Measurements from ENCODE around the gene TMEM273. TPM values are rescaled to one million over a fixed set of nuclear protein-coding genes. Genes with fewer than 3 reads are reported as not detected.

Gene TMEM273
- polyA plus RNA-seq, 1 donor (not counting 4 experiments of a cell fraction or from before 2014, with no cell fraction given): not detected

GRCh38 chr10:49220031-49220430, 31.8 kb upstream of the TMEM273 start:
- Histone ChIP-seq H3K27me3 (ENCODE audit: control insufficient read depth, extremely low read depth, insufficient read depth, low read length) (peaks cover 3% of the 10 kb centered on the region), H4K20me1 (ENCODE audit: control insufficient read depth, extremely low read depth, insufficient read depth, low read length) (no peaks in the 10 kb centered on the region), H3K9me3 (ENCODE audit: control insufficient read depth, low read depth, low read length) (no peaks in the 10 kb centered on the region), H2AFZ (ENCODE audit: control insufficient read depth, low read length) (no peak overlapping the region), H3K27ac (ENCODE audit: control insufficient read depth, insufficient read depth, low read length) (no peak overlapping the region), H3K36me3 (ENCODE audit: control insufficient read depth in 2 of 2, extremely low read depth in 1 of 2, insufficient read depth in 2 of 2, low read length in 2 of 2) (no peaks in the 10 kb centered on the region), H3K9me1 (ENCODE audit: control insufficient read depth, extremely low read depth, insufficient read depth, low read length) (no peaks in the 10 kb centered on the region), H3K4me3 (ENCODE audit: control insufficient read depth in 2 of 3, extremely low read depth in 1 of 3, insufficient read depth in 2 of 3, low read depth in 1 of 3, low read length in 3 of 3) (no peak overlapping the region), H3K79me2 (ENCODE audit: control insufficient read depth, insufficient read depth, low read length) (no peaks in the 10 kb centered on the region), H3K4me1 (ENCODE audit: control insufficient read depth, extremely low read depth, insufficient read depth, low read length) (no peaks in the 10 kb centered on the region), H3K4me2 (ENCODE audit: control insufficient read depth, extremely low read depth, insufficient read depth, low read depth, low read length) (no peak overlapping the region), H3K9ac (ENCODE audit: control insufficient read depth, extremely low read depth, insufficient read depth, low read length) (no peak overlapping the region)
- dilution Hi-C loops (cut with MboI; ENCODE audit: extremely low pct_ligation_motif_present, low sequenced_read_pairs): no loop called here
- TF ChIP-seq CTCF (optimal IDR thresholded peaks at IDR 0.05 in 1 of 3, IDR thresholded peaks at IDR 0.05 in 1 of 3, conservative IDR thresholded peaks at IDR 0.05 in 1 of 3; ENCODE audit: extremely low read depth in 1 of 3, insufficient read depth in 2 of 3, low read length in 3 of 3): no peak
- no peak for TF ChIP-seq EZH2 (IDR thresholded peaks at IDR 0.05; ENCODE audit: low read length)
- FAIRE-seq (no peak), DNase-seq (ENCODE audit: low read depth, low spot score) (no peak)

- no peak overlapping the region for H3K9ac ChIP-seq (ENCODE audit: control insufficient read depth, extremely low read depth, insufficient read depth, low read length)
- no peak overlapping the region for H3K27ac ChIP-seq (ENCODE audit: control insufficient read depth, insufficient read depth, low read length)
- no peaks in the 10 kb centered on the region for H4K20me1 ChIP-seq (ENCODE audit: control insufficient read depth, extremely low read depth, insufficient read depth, low read length)
- no peaks in the 10 kb centered on the region for H3K36me3 ChIP-seq (ENCODE audit: control insufficient read depth in 2 of 2, extremely low read depth in 1 of 2, insufficient read depth in 2 of 2, low read length in 2 of 2)
- no peaks in the 10 kb centered on the region for H3K9me3 ChIP-seq (ENCODE audit: control insufficient read depth, low read depth, low read length)
- H2AFZ ChIP-seq (ENCODE audit: control insufficient read depth, low read length): no peak overlapping the region
- peaks cover 3% of the 10 kb centered on the region for H3K27me3 ChIP-seq (ENCODE audit: control insufficient read depth, extremely low read depth, insufficient read depth, low read length)
- FAIRE-seq: no peak
- no peaks in the 10 kb centered on the region for H3K4me1 ChIP-seq (ENCODE audit: control insufficient read depth, extremely low read depth, insufficient read depth, low read length)
- no peak for TF ChIP-seq EZH2 (IDR thresholded peaks at IDR 0.05; ENCODE audit: low read length)
- no peak for TF ChIP-seq CTCF (optimal IDR thresholded peaks at IDR 0.05 in 1 of 3, IDR thresholded peaks at IDR 0.05 in 1 of 3, conservative IDR thresholded peaks at IDR 0.05 in 1 of 3; ENCODE audit: extremely low read depth in 1 of 3, insufficient read depth in 2 of 3, low read length in 3 of 3)
- dilution Hi-C loops (cut with MboI; ENCODE audit: extremely low pct_ligation_motif_present, low sequenced_read_pairs): no loop called here
- no peak overlapping the region for H3K4me3 ChIP-seq (ENCODE audit: control insufficient read depth in 2 of 3, extremely low read depth in 1 of 3, insufficient read depth in 2 of 3, low read depth in 1 of 3, low read length in 3 of 3)
- DNase-seq (ENCODE audit: low read depth, low spot score): no peak
- no peaks in the 10 kb centered on the region for H3K9me1 ChIP-seq (ENCODE audit: control insufficient read depth, extremely low read depth, insufficient read depth, low read length)
- no peak overlapping the region for H3K4me2 ChIP-seq (ENCODE audit: control insufficient read depth, extremely low read depth, insufficient read depth, low read depth, low read length)
- H3K79me2 ChIP-seq (ENCODE audit: control insufficient read depth, insufficient read depth, low read length): no peaks in the 10 kb centered on the region
Observed at GRCh38 chr10:49219248-49219647, 31.1 kb upstream of the TMEM273 start.

Data from keratinocyte (primary cell).